T-cell (primary cell): ENCODE data around the gene AIRE. TPM values are rescaled to one million over a fixed set of nuclear protein-coding genes. Genes with fewer than 3 reads are reported as not detected.
"Not testable (repeated sequence)": the region's sequence is repeated elsewhere in the genome, so short reads cannot be mapped to it uniquely, and the experiment has no call there.

ENCODE experiments used
- ATAC-seq, 4 experiments: fragments of 200-7000 bp in 3 of 4; fragments of 150-1000 bp in 1 of 4; cut with Tn5 transposase; replicated peaks in 1 of 4; 1 replicate in 3 of 4; 2 replicates in 1 of 4; pipeline ENCODE4 v1.10.0; 2021; ENCODE audit warnings: moderate library complexity in 3 of 4, mild to moderate bottlenecking in 2 of 4, moderate number of reproducible peaks in 1 of 4
- CTCF ChIA-PET, 2 donors: fragments of 300-600 bp; sonication (Branson Sonifier 250); formaldehyde crosslinking; loops; one replicate each; lab custom pipeline; 2022; ENCODE audit warnings: antibody characterized with exemption in 2 of 2; lab: Charles Lee
- POLR2A ChIA-PET, 2 donors: fragments of 300-600 bp; sonication (Branson Sonifier 250); formaldehyde crosslinking; loops; one replicate each; lab custom pipeline; 2022; ENCODE audit warnings: antibody characterized with exemption in 2 of 2; lab: Charles Lee
- DNase-seq, 35 experiments: peaks; one replicate each; pipeline versions ENCODE4 v3.0.0 to v3.0.0-alpha.2; 2013 to 2023
- H3K27ac ChIP-seq: one replicate; pipeline ENCODE4 v1.5.1; 2013; ENCODE audit warnings: low read length
- H3K27me3 ChIP-seq, 2 experiments: replicated peaks in 1 of 2; 1 replicate in 1 of 2; 2 replicates in 1 of 2; pipeline versions ENCODE4 v1.6.1 to v1.7.0; 2013; ENCODE audit warnings: low read length in 1 of 2, mixed read lengths in 1 of 2; ENCODE audit not compliant: control insufficient read depth in 2 of 2, insufficient read depth in 2 of 2; ENCODE audit errors: extremely low read depth in 1 of 2
- H3K36me3 ChIP-seq, 2 donors: 1 replicate in 1 of 2; 2 replicates in 1 of 2; pipeline versions ENCODE4 v1.6.1 to v1.7.0; 2013; ENCODE audit warnings: low read length in 1 of 2; ENCODE audit not compliant: control insufficient read depth in 2 of 2, insufficient read depth in 1 of 2; ENCODE audit errors: extremely low read depth in 1 of 2
- H3K4me1 ChIP-seq, 2 experiments: 1 replicate in 1 of 2; 2 replicates in 1 of 2; pipeline versions ENCODE4 v1.6.1 to v1.7.0; 2013; ENCODE audit warnings: low read length in 2 of 2, mixed read lengths in 1 of 2; ENCODE audit not compliant: insufficient read depth in 2 of 2, control insufficient read depth in 1 of 2; ENCODE audit errors: extremely low read depth in 1 of 2
- H3K4me3 ChIP-seq, 2 donors: 1 replicate in 1 of 2; 2 replicates in 1 of 2; pipeline versions ENCODE4 v1.5.1 to v1.7.0; 2013; ENCODE audit warnings: mild to moderate bottlenecking in 2 of 2, low read length in 1 of 2, moderate library complexity in 1 of 2; ENCODE audit not compliant: control insufficient read depth in 1 of 2; ENCODE audit errors: extremely low read depth in 1 of 2
- H3K9me3 ChIP-seq: 2 replicates; pipeline ENCODE4 v1.7.0; 2013
- H3K27ac Mint-ChIP-seq, 2 donors: one replicate each; pipeline ENCODE4 v1.8.0; 2020 to 2021; ENCODE audit warnings: mild to moderate bottlenecking in 2 of 2, mixed read lengths in 2 of 2
- H3K27me3 Mint-ChIP-seq, 2 donors: one replicate each; pipeline ENCODE4 v1.8.0; 2021 to 2022; ENCODE audit warnings: mixed read lengths in 2 of 2
- H3K36me3 Mint-ChIP-seq: one replicate; pipeline ENCODE4 v1.8.0; 2021; ENCODE audit warnings: mixed read lengths
- H3K4me1 Mint-ChIP-seq, 3 donors: one replicate each; pipeline ENCODE4 v1.8.0; 2020 to 2022; ENCODE audit warnings: mixed read lengths in 3 of 3, mild to moderate bottlenecking in 1 of 3
- H3K4me3 Mint-ChIP-seq, 3 donors: one replicate each; pipeline ENCODE4 v1.8.0; 2020 to 2022; ENCODE audit warnings: mild to moderate bottlenecking in 3 of 3, mixed read lengths in 3 of 3, moderate library complexity in 3 of 3
- H3K9me3 Mint-ChIP-seq, 3 donors: one replicate each; pipeline ENCODE4 v1.8.0; 2020 to 2022; ENCODE audit warnings: mixed read lengths in 3 of 3
- WGBS: methylation state at CpG from one replicate; pipeline ENCODE4 v1.1.5; 2013; ENCODE audit warnings: missing lambda C conversion rate; ENCODE audit not compliant: insufficient coverage; 5-methylcytosine and 5-hydroxymethylcytosine counted together
- total RNA-seq, 35 experiments: library from RNA in 6 of 35; stranded (reverse) in 6 of 35; fragments of 120-200 nt in 1 of 35; gene quantifications; one replicate each; pipeline versions ENCODE4 v1.2.1 to v1.2.4 and lab custom pipeline; 2013 to 2026

Gene AIRE
- total RNA-seq, 5 donors from 2014 or later (not counting 1 experiment from before 2014, with no cell fraction given), result 0.10 to 1.2 (median 0.47) TPM; not detected in 1

DNA sequence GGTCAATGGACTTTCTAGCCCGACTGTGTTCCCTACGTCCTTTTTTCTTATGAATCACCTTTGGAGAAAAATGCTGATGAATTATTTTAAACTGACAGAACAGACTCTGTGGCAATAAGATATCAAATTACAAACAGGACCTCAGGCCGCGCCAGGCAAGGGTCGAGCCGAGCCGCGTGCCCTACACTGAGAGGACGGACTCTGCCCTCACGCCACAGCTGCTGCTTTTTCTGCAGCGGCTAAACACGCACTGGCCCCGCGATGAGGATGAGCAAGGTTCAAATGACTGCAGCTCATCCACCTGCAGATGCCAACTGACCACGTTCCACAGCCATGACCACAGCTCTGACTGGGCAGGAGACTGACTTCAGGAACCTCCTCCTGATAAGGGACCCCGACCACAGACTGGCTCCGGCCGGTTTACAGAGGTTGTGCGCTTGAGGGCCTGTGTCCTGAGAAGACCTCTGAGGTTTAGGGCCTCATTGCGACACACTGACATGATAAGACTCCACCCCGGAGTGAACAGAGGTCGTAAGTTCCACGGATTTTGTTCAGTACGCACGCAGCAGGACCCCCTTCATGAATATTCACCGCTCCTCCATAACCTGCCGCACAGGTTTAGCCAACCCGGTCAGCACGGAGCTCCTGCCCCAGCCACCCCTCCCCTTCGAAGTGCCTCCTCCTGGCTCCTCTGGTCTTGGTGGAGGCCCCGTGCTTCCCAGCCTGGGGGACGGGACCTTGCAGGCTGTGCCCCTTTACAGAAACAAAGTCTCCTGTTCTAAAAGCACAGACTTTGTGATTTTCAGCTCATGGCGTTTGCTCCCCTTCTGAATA, 36.3 kb upstream of the AIRE start:
- H3K27me3 ChIP-seq, H3K27ac Mint-ChIP-seq, POLR2A ChIA-PET, H3K27me3 Mint-ChIP-seq, H3K9me3 ChIP-seq, H3K4me1 ChIP-seq, ATAC-seq, H3K36me3 Mint-ChIP-seq, H3K4me3 ChIP-seq, H3K4me3 Mint-ChIP-seq, DNase-seq, H3K27ac ChIP-seq, H3K4me1 Mint-ChIP-seq, H3K9me3 Mint-ChIP-seq, H3K36me3 ChIP-seq, CTCF ChIA-PET: not testable (repeated sequence)
- no CpG with 5 or more reads among the region's 33 CpGs for WGBS

DNA sequence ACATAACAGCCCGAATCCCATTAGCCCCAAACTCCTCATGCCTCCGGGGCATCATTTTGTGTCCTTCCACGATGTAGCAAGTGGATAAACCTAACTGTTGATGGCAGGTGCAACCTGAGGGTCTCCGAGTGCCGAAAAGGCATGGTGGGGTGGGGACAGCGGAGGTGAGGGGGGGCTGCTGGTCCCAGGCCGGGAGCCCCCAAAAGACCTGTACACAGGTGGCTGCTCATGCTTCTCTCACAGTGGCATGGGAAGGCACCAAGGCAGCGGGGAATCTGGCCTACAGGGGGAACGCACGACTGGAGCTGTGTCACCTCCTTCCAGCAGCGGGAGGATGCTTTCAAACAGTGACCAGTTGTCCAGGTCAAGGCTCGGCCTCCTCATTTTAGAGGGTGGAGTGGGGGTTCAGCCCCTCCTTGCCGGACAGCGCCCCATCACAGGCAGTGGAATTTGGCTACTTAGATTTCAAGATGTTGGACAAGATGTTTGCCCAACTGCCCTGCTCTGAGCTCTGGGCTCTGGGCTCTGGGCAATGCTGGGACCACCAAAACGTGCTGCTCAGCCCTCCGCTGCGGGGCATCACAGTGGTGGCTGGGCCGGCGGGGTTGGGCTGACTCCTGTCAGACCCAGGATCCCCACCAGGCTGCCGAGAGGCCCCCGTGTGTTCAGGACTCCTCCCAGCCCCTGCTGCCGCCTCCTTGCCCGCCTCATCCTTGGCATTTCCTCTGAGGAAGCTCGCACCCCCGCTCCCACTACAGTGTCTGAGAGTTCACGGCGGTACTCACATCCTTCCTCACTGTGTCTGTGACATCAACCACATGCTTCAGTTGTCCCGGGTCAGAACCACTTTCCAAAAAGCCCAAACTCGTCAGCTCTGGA, 31.6 kb upstream of the AIRE start:
- 60% methylated on average over 26 of the region's 29 CpGs for WGBS
- H3K27me3 ChIP-seq, result peaks cover 0 to 26% of the 10 kb centered on the region in 2 experiments
- peaks cover 0 to 3% of the 10 kb centered on the region in 2 donors for H3K27me3 Mint-ChIP-seq

DNA sequence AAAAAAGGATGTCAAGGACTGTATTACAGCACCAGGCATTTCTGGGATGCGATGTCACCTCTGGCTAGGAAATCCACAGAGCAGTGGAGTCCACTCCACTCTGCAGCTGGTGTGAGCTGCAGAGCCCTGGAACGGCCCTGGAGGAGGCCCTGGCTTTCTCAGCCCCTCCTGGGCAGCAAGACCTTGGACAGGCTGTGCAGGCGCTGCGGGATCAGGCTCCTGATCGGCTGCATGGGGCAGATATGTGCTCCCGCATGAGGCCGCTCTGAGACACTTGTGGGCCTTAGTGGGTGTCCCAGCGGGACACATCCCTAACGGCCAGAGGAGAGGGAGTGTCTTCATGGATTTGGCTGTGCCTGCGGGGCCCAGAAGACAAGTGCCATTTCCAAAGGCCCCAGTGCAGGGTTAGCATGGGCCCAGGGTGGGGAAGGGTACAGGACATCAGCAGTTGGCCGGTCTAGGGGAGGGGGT, 30.1 kb upstream of the AIRE start:
- ATAC-seq, result no peak
- peaks cover 0 to 26% of the 10 kb centered on the region in 2 experiments for H3K27me3 ChIP-seq
- no peaks in the 10 kb centered on the region for H3K9me3 ChIP-seq
- no peak overlapping the region for H3K27ac ChIP-seq
- H3K9me3 Mint-ChIP-seq, result no peaks in the 10 kb centered on the region
- no peak overlapping the region for H3K27ac Mint-ChIP-seq
- POLR2A ChIA-PET, result no interaction called here
- no peak overlapping the region for H3K4me3 Mint-ChIP-seq
- no peaks in the 10 kb centered on the region for H3K4me1 ChIP-seq
- CTCF ChIA-PET, result no interaction called here
- H3K36me3 ChIP-seq, result no peaks in the 10 kb centered on the region
- no peaks in the 10 kb centered on the region for H3K36me3 Mint-ChIP-seq
- DNase-seq, result peak in 1 of 35 experiments; percentile 9
- peaks cover 0 to 3% of the 10 kb centered on the region in 2 donors for H3K27me3 Mint-ChIP-seq
- H3K4me1 Mint-ChIP-seq, result peaks cover 0 to 1% (median 0%) of the 10 kb centered on the region in 3 donors
- no peak overlapping the region for H3K4me3 ChIP-seq
- WGBS, result 92% methylated on average over 11 of the region's 11 CpGs

More for the DNA sequence above, 31.6 kb upstream of the AIRE start:
- ChIA-PET POLR2A (no interaction called here), CTCF (no interaction called here)
- DNase-seq (peak in 1 of 35 experiments; percentile 11), ATAC-seq (no peak)
- no peak overlapping the region for H3K4me3 ChIP-seq
- no peaks in the 10 kb centered on the region for H3K4me1 ChIP-seq
- Mint-ChIP-seq H3K9me3 (no peaks in the 10 kb centered on the region), H3K27ac (no peak overlapping the region), H3K36me3 (no peaks in the 10 kb centered on the region), H3K4me1 (peaks cover 0 to 1% (median 0%) of the 10 kb centered on the region in 3 donors), H3K4me3 (no peak overlapping the region)
- no peak overlapping the region for H3K27ac ChIP-seq
- H3K9me3 ChIP-seq, result no peaks in the 10 kb centered on the region
- no peaks in the 10 kb centered on the region for H3K36me3 ChIP-seq

- DNase-seq, result no peak
- Mint-ChIP-seq H3K4me1 (peaks cover 0 to 1% (median 0%) of the 10 kb centered on the region in 3 donors), H3K36me3 (no peaks in the 10 kb centered on the region), H3K4me3 (no peak overlapping the region), H3K9me3 (no peaks in the 10 kb centered on the region), H3K27me3 (peaks cover 0 to 3% of the 10 kb centered on the region in 2 donors), H3K27ac (no peak overlapping the region)
- no peaks in the 10 kb centered on the region for H3K4me1 ChIP-seq
- no peaks in the 10 kb centered on the region for H3K36me3 ChIP-seq
- no peak overlapping the region for H3K27ac ChIP-seq
- ChIA-PET CTCF (interaction anchor here in 1 of 2 donors (0.6 kb wide), 1 partner anchor 309 kb away, joined by 4 read pairs; no protein-coding TSS in a partner anchor), POLR2A (no interaction called here)
- H3K4me3 ChIP-seq, result no peak overlapping the region
- peaks cover 0 to 31% of the 10 kb centered on the region in 2 experiments for H3K27me3 ChIP-seq
- WGBS, result 91% methylated on average over 33 of the region's 34 CpGs
- ATAC-seq, result no peak
- H3K9me3 ChIP-seq, result no peaks in the 10 kb centered on the region
Measured at GRCh38 chr21:44258056-44258725, 27.5 kb upstream of the AIRE start.

GRCh38 chr21:44259082-44259705, 26.5 kb upstream of the AIRE start:
- POLR2A ChIA-PET, result no interaction called here
- Mint-ChIP-seq H3K36me3 (no peaks in the 10 kb centered on the region), H3K4me3 (no peak overlapping the region), H3K4me1 (peaks cover 0 to 1% (median 0%) of the 10 kb centered on the region in 3 donors), H3K27ac (no peak overlapping the region), H3K9me3 (no peaks in the 10 kb centered on the region), H3K27me3 (peaks cover 0 to 3% of the 10 kb centered on the region in 2 donors)
- no peak for ATAC-seq
- Histone ChIP-seq H3K27ac (no peak overlapping the region), H3K4me1 (no peaks in the 10 kb centered on the region), H3K36me3 (no peaks in the 10 kb centered on the region), H3K27me3 (peaks cover 0 to 27% of the 10 kb centered on the region in 2 experiments), H3K4me3 (no peak overlapping the region), H3K9me3 (no peaks in the 10 kb centered on the region)
- DNase-seq, result no peak
- 93% methylated on average over 18 of the region's 22 CpGs for WGBS
- CTCF ChIA-PET, result no interaction called here
